Omental fat pad (tissue), 4 donors: ENCODE measurements around the gene CARD11. TPM values are rescaled to one million over a fixed set of nuclear protein-coding genes. Genes with fewer than 3 reads are reported as not detected.

Experiments used
- ATAC-seq: fragments of 150-250 bp; one replicate; pipeline ENCODE4 v1.9.1; 2016; ENCODE audit warnings: mild to moderate bottlenecking, moderate library complexity; ENCODE audit not compliant: low FRiP score
- DNase-seq: peaks from one replicate; pipeline ENCODE4 v3.0.0-alpha.2; 2019; ENCODE audit warnings: low spot score
- total RNA-seq, 4 donors: library from RNA; depleted of rRNA; stranded (reverse); fragments of >200 nt; gene quantifications; one replicate each; pipeline ENCODE4 v1.1.0, GENCODE V29; 2016
- TF ChIP-seq, protein P1 (sequence below), 3 donors: fragments of 450-650 bp; IDR thresholded peaks; one replicate each; pipeline ENCODE4 v1.5.1; 2016 to 2017; ENCODE audit warnings: antibody characterized with exemption in 3 of 3, mild to moderate bottlenecking in 3 of 3, moderate library complexity in 2 of 3

Gene CARD11
- total RNA-seq, 4 donors from 2014 or later = 0.75 to 1.4 (median 1.0) TPM

GRCh38 chr7:2886900-2887299 lies 156.8 kb downstream of the CARD11 start:
- DNase-seq (no peak), ATAC-seq (no peak)
- TF ChIP-seq, protein P1, sequence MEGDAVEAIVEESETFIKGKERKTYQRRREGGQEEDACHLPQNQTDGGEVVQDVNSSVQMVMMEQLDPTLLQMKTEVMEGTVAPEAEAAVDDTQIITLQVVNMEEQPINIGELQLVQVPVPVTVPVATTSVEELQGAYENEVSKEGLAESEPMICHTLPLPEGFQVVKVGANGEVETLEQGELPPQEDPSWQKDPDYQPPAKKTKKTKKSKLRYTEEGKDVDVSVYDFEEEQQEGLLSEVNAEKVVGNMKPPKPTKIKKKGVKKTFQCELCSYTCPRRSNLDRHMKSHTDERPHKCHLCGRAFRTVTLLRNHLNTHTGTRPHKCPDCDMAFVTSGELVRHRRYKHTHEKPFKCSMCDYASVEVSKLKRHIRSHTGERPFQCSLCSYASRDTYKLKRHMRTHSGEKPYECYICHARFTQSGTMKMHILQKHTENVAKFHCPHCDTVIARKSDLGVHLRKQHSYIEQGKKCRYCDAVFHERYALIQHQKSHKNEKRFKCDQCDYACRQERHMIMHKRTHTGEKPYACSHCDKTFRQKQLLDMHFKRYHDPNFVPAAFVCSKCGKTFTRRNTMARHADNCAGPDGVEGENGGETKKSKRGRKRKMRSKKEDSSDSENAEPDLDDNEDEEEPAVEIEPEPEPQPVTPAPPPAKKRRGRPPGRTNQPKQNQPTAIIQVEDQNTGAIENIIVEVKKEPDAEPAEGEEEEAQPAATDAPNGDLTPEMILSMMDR (IDR thresholded peaks at IDR 0.05) = no peak

GRCh38 chr7:2886391-2886790 lies 157.3 kb downstream of the CARD11 start:
- DNase-seq = no peak
- ATAC-seq = no peak
- TF ChIP-seq, protein P1 (IDR thresholded peaks at IDR 0.05) = no peak

DNA sequence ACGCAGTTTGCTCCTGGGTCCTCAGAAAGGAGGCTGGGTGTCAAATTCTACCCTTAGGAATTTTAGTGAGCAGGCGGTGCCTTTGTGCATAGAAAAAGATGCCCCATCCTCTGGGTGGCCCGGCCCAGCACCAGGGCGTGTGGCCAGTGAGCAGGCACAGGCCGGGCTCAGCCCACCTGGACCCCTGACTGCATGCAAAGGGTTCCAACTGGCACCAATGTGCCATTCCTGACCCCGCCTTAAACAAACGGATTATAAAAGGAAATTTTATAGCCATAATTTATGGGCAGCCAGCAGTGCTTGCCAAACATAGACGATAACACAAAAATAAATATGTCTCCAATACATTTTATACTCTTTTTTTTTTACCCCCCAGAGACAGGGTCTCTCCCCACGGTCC lies 159.5 kb downstream of the CARD11 start:
- ATAC-seq (no peak), DNase-seq (no peak)
- TF ChIP-seq, protein P1 (IDR thresholded peaks at IDR 0.05) = no peak

- no peak for ATAC-seq
- no peak for DNase-seq
- TF ChIP-seq, protein P1 (IDR thresholded peaks at IDR 0.05) = no peak
These were observed 160.6 kb downstream of the CARD11 start for GRCh38 chr7:2883101-2883500.

- DNase-seq (no peak), ATAC-seq (no peak)
- TF ChIP-seq, protein P1 (IDR thresholded peaks at IDR 0.05) = no peak
These were observed 161.6 kb downstream of the CARD11 start for GRCh38 chr7:2882111-2882510.

DNA sequence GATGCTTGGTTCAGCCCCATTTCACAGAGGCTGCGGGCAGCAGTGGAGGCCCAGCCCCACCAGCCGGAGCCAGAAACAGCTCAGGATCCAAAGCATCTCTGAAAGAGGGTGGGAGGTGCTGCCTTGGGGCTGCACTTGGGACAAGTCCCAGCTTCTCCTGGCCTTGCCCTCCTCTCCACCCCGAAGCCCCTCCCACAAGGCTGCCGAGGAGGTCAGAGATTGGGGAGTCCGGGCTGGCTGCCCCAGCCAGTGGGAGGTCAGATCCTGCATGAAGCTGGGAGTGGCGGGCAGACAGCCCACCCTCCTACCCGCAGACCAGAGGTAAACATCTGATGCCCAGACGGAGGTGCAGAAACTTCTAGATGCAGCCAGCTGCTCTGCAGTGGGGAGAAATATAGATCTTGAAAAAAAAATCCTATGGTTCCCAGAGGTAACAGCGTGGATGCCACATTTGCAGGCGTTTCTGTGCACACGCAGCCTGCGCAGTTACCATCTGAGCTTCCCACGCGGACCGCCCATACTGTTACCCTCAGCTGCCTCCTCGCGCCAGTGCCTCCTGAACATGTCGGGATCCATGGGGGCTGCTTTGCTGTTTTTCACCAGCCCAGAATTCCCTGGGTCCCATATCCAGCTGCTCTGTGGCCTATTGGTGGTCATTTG lies 162.7 kb downstream of the CARD11 start:
- TF ChIP-seq, protein P1 (IDR thresholded peaks at IDR 0.05) = no peak
- ATAC-seq (no peak), DNase-seq (no peak)

- DNase-seq (no peak), ATAC-seq (no peak)
- TF ChIP-seq, protein P1 (IDR thresholded peaks at IDR 0.05) = no peak
These were observed 163.6 kb downstream of the CARD11 start for GRCh38 chr7:2880051-2880450.
